Measurements from ENCODE around the gene NHLH1. TPM values are rescaled to one million over a fixed set of nuclear protein-coding genes. Genes with fewer than 3 reads are reported as not detected.
A peak's percentile ranks its signal among the peaks of the same experiment; 100 is the strongest.

NHLH1 gene
- total RNA-seq, 1 donor from 2014 or later, result 0.96 TPM

DNA sequence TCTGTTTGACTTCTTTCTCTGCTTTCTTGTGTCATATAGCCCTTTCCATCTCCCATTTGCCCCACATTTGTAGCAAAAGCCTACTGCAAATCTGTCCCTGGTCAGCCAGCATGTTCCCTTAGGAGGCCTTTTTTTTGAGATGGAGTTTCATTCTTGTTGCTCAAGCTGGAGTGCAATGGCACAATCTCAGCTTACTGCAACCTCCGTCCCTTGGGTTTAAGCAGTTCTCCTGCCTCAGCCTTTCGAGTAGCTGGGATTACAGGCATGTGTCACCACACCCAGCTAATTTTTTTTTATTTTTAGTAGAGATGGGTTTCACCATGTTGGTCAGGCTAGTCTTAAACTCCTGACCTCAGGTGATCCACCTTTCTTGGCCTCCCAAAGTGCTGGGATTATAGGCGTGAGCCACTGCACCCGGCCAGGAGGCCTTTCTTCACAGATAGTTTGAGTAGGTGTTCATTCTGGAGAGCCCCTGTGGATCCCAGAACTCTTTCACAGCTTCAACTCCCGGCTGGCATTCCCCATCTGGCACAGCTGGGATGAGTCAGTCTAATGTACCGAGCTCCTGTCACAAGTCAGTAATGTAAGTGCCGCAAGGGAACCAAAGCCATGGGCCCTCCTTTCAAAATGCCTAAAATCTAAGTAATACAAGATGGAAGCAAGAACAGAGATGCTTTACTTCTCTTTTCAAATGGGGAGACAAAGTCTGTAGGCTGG, 9.4 kb upstream of the NHLH1 start:
- H3K9me3 Mint-ChIP-seq (ENCODE audit: low read depth), result no peaks in the 10 kb centered on the region
- TF ChIP-seq, protein P1, sequence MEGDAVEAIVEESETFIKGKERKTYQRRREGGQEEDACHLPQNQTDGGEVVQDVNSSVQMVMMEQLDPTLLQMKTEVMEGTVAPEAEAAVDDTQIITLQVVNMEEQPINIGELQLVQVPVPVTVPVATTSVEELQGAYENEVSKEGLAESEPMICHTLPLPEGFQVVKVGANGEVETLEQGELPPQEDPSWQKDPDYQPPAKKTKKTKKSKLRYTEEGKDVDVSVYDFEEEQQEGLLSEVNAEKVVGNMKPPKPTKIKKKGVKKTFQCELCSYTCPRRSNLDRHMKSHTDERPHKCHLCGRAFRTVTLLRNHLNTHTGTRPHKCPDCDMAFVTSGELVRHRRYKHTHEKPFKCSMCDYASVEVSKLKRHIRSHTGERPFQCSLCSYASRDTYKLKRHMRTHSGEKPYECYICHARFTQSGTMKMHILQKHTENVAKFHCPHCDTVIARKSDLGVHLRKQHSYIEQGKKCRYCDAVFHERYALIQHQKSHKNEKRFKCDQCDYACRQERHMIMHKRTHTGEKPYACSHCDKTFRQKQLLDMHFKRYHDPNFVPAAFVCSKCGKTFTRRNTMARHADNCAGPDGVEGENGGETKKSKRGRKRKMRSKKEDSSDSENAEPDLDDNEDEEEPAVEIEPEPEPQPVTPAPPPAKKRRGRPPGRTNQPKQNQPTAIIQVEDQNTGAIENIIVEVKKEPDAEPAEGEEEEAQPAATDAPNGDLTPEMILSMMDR (IDR thresholded peaks at IDR 0.05; ENCODE audit: unreplicated experiment), result no peak
- no peak for DNase-seq (ENCODE audit: low spot score, unreplicated experiment)
- peaks cover 4% of the 10 kb centered on the region for H3K4me1 Mint-ChIP-seq (ENCODE audit: low read depth)
- no peak overlapping the region for H3K4me3 Mint-ChIP-seq (ENCODE audit: low read depth)
- peaks cover 24% of the 10 kb centered on the region for H3K36me3 Mint-ChIP-seq (ENCODE audit: insufficient read depth)
- H3K27me3 Mint-ChIP-seq, result no peaks in the 10 kb centered on the region
- no peak overlapping the region for H3K27ac Mint-ChIP-seq

GRCh38 chr1:160358073-160358472, 8.8 kb upstream of the NHLH1 start:
- H3K4me1 Mint-ChIP-seq (ENCODE audit: low read depth), result peaks cover 8% of the 10 kb centered on the region
- no peak overlapping the region for H3K4me3 Mint-ChIP-seq (ENCODE audit: low read depth)
- DNase-seq (ENCODE audit: low spot score, unreplicated experiment), result no peak
- no peak overlapping the region for H3K27ac Mint-ChIP-seq
- H3K36me3 Mint-ChIP-seq (ENCODE audit: insufficient read depth), result peaks cover 22% of the 10 kb centered on the region
- H3K9me3 Mint-ChIP-seq (ENCODE audit: low read depth), result no peaks in the 10 kb centered on the region
- no peaks in the 10 kb centered on the region for H3K27me3 Mint-ChIP-seq
- TF ChIP-seq, protein P1 (IDR thresholded peaks at IDR 0.05; ENCODE audit: unreplicated experiment), result no peak

- Mint-ChIP-seq H3K36me3 (ENCODE audit: insufficient read depth) (peaks cover 15% of the 10 kb centered on the region), H3K27me3 (no peaks in the 10 kb centered on the region), H3K4me3 (ENCODE audit: low read depth) (no peak overlapping the region), H3K27ac (peak overlapping the region; percentile 43), H3K9me3 (ENCODE audit: low read depth) (no peaks in the 10 kb centered on the region), H3K4me1 (ENCODE audit: low read depth) (peaks cover 8% of the 10 kb centered on the region)
- TF ChIP-seq, protein P1 (IDR thresholded peaks at IDR 0.05; ENCODE audit: unreplicated experiment), result no peak
- DNase-seq (ENCODE audit: low spot score, unreplicated experiment), result no peak
Measured at GRCh38 chr1:160359559-160360226, 7.2 kb upstream of the NHLH1 start.

DNA sequence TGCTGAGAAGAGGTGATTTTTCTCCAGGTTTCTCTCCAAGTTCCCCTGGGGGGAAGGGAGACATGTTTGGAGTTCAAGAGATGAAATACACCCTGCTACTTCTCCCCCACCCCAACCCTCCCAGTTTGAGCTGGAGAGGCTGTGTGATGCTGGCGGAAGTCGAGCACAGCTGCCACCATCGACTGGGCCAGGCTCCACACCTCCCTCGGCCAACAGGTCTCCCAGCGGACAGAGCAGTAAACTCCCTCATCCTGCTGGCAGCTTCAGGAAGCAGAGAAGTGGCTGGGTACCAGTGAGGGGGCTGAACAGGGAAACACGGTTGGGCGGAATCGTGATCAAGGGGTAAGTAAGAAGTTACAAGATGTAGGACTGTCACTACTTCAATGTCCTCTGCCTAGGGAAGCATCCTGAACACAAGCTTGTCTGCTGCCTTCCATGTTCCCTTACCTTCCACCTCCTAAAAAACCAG, 6.6 kb upstream of the NHLH1 start:
- Mint-ChIP-seq H3K4me1 (ENCODE audit: low read depth) (peaks cover 8% of the 10 kb centered on the region), H3K9me3 (ENCODE audit: low read depth) (no peaks in the 10 kb centered on the region), H3K36me3 (ENCODE audit: insufficient read depth) (peaks cover 15% of the 10 kb centered on the region), H3K27me3 (no peaks in the 10 kb centered on the region), H3K27ac (no peak overlapping the region), H3K4me3 (ENCODE audit: low read depth) (no peak overlapping the region)
- TF ChIP-seq, protein P1 (IDR thresholded peaks at IDR 0.05; ENCODE audit: unreplicated experiment), result no peak
- DNase-seq (ENCODE audit: low spot score, unreplicated experiment), result no peak

DNA sequence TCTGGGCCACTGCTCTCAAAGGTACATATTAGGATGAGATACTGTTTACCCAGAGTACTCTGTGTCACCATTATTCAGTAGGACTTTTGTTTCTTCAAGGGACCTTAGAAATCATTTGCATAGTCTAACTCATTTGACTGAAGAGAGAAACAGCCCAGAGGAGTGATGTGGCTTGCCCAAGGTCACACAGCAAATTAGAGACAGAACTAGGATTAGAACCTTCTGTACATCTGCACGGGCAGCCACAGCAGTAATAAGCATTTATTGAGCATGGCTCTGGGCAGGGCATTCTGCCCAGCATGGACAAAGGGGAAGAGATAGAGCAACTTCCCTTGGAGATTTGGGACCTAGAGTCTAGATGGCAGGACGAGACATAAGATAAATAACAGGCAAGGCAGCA, 5.7 kb upstream of the NHLH1 start:
- Mint-ChIP-seq H3K36me3 (ENCODE audit: insufficient read depth) (peaks cover 15% of the 10 kb centered on the region), H3K4me3 (ENCODE audit: low read depth) (no peak overlapping the region), H3K27me3 (no peaks in the 10 kb centered on the region), H3K9me3 (ENCODE audit: low read depth) (no peaks in the 10 kb centered on the region), H3K27ac (no peak overlapping the region), H3K4me1 (ENCODE audit: low read depth) (peaks cover 8% of the 10 kb centered on the region)
- TF ChIP-seq, protein P1 (IDR thresholded peaks at IDR 0.05; ENCODE audit: unreplicated experiment), result no peak
- DNase-seq (ENCODE audit: low spot score, unreplicated experiment), result no peak

Data from progenitor cell of endocrine pancreas (in vitro differentiated cells).